ENCODE results near the gene MAZ. TPM values are rescaled to one million over a fixed set of nuclear protein-coding genes. Genes with fewer than 3 reads are reported as not detected.
"Not testable (repeated sequence)": the region's sequence is repeated elsewhere in the genome, so short reads cannot be mapped to it uniquely, and the experiment has no call there.

The MAZ gene
- total and polyA plus RNA-seq, 7 donors = 94.9 to 193 (median 131) TPM

- Histone ChIP-seq H3K9me3 (no peaks in the 10 kb centered on the region), H3K27me3 (ENCODE audit: insufficient read depth in 3 of 3, low read length in 2 of 3) (no peaks in the 10 kb centered on the region), H3K4me1 (no peaks in the 10 kb centered on the region), H3K27ac (no peak overlapping the region), H3K4me3 (no peak overlapping the region), H3K36me3 (ENCODE audit: insufficient read depth in 1 of 2, low read depth in 1 of 2) (no peaks in the 10 kb centered on the region)
- WGBS, 3 donors = 86 to 94% (median 92%) methylated on average over 3 of the region's 3 CpGs
- no peak for TF ChIP-seq CTCF (IDR thresholded peaks at IDR 0.05)
- DNase-seq (no peak), ATAC-seq (no peak)
- intact Hi-C loops (cut with DNase I) = loop anchor here in 1 of 2 donors (5.0 kb wide), 1 partner anchor 120 kb away; no protein-coding TSS in a partner anchor
Measured at GRCh38 chr16:29767062-29767461, 39.3 kb upstream of the MAZ start.

- Histone ChIP-seq H3K27me3 (ENCODE audit: insufficient read depth in 3 of 3, low read length in 2 of 3) (no peaks in the 10 kb centered on the region), H3K36me3 (ENCODE audit: insufficient read depth in 1 of 2, low read depth in 1 of 2) (no peaks in the 10 kb centered on the region), H3K27ac (no peak overlapping the region), H3K4me3 (no peak overlapping the region), H3K9me3 (no peaks in the 10 kb centered on the region), H3K4me1 (no peaks in the 10 kb centered on the region)
- ATAC-seq = no peak
- WGBS, 3 donors = 71 to 92% (median 79%) methylated on average over 2 of the region's 2 CpGs
- TF ChIP-seq CTCF (IDR thresholded peaks at IDR 0.05) = no peak
- intact Hi-C loops (cut with DNase I) = loop anchor here in 1 of 2 donors (5.0 kb wide), 1 partner anchor 118 kb away; no protein-coding TSS in a partner anchor
- no peak for DNase-seq
Measured at GRCh38 chr16:29769507-29769906, 36.8 kb upstream of the MAZ start.

DNA sequence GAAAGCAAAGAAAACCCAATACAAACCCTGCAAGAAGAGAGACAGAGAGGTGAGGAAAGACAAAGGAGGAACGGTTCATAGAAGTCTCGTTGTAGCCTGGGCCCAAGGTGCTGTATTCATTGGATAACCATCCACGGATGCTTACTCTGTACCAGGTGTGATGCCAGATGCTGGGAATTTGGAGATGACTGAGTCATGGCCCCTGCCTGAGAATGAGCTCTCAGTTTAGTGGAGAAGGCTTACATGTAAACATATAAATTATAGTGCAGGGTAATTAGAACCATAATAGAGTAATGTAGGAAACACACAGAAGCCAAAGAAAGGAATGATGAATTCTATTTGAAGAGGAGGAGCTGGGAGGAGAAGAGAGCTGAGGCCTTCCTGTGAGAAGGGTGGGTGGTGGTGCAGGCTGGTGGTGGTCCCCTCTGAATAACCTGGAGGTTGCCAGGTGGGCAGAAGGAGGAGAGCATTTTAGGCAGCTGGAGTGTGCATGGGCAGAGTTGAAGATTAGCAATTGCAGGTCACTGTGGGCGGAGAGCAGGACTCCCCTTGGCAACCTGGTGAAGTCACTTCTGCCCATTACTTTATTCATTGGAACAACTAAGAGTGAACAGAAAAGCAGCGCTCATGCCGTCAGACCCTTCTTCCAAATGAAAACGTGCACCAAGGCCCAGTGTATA, 35.9 kb upstream of the MAZ start:
- ATAC-seq = no peak
- Histone ChIP-seq H3K36me3 (ENCODE audit: insufficient read depth in 1 of 2, low read depth in 1 of 2) (no peaks in the 10 kb centered on the region), H3K27ac (no peak overlapping the region), H3K4me3 (no peak overlapping the region), H3K4me1 (no peaks in the 10 kb centered on the region), H3K27me3 (ENCODE audit: insufficient read depth in 3 of 3, low read length in 2 of 3) (no peaks in the 10 kb centered on the region), H3K9me3 (no peaks in the 10 kb centered on the region)
- WGBS, 3 donors = 78 to 87% (median 79%) methylated on average over 7 of the region's 7 CpGs
- no peak for DNase-seq
- intact Hi-C loops (cut with DNase I) = no loop called here
- TF ChIP-seq CTCF (IDR thresholded peaks at IDR 0.05) = no peak

DNA sequence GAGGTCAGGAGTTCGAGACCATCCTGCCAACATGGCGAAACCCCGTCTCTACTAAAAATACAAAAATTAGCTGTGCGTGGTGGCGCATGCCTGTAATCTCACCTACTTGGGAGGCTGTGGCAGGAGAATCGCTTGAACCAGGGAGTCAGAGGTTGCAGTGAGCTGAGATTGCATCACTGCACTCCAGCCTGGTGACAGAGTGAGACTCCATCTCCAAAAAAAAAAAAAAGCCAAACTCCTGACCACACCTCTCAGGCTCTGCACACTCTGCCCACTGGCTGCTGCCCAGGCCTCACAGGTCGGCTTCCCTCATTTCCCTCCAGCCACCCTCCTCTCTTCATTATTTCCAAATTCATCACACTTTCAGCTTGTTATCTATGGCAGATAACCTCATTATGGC, 34.0 kb upstream of the MAZ start:
- H3K9me3 ChIP-seq; H3K36me3 ChIP-seq (ENCODE audit: insufficient read depth in 1 of 2, low read depth in 1 of 2); H3K4me1 ChIP-seq; DNase-seq; H3K27me3 ChIP-seq (ENCODE audit: insufficient read depth in 3 of 3, low read length in 2 of 3); ATAC-seq; intact Hi-C loops (cut with DNase I); H3K27ac ChIP-seq; H3K4me3 ChIP-seq: not testable (repeated sequence)
- WGBS, 3 donors = 80 to 89% (median 88%) methylated on average over 7 of the region's 7 CpGs

GRCh38 chr16:29774730-29775129, 31.6 kb upstream of the MAZ start:
- WGBS, 3 donors = 83 to 89% (median 86%) methylated on average over 5 of the region's 5 CpGs
- Histone ChIP-seq H3K36me3 (ENCODE audit: insufficient read depth in 1 of 2, low read depth in 1 of 2) (no peaks in the 10 kb centered on the region), H3K4me1 (no peaks in the 10 kb centered on the region), H3K4me3 (no peak overlapping the region), H3K27ac (no peak overlapping the region), H3K9me3 (no peaks in the 10 kb centered on the region), H3K27me3 (ENCODE audit: insufficient read depth in 3 of 3, low read length in 2 of 3) (no peaks in the 10 kb centered on the region)
- intact Hi-C loops (cut with DNase I) = no loop called here
- TF ChIP-seq CTCF (IDR thresholded peaks at IDR 0.05) = no peak
- DNase-seq = no peak
- no peak for ATAC-seq
